Activated CD8-positive, alpha-beta T cell treated with anti-CD3 and anti-CD28 coated beads for 36 hours (primary cell): ENCODE data around the gene GRK4. TPM values are rescaled to one million over a fixed set of nuclear protein-coding genes. Genes with fewer than 3 reads are reported as not detected.
"Not testable (repeated sequence)": the region's sequence is repeated elsewhere in the genome, so short reads cannot be mapped to it uniquely, and the experiment has no call there.

Source experiments
- ATAC-seq: fragments of 200-7000 bp; cut with Tn5 transposase; one replicate; pipeline ENCODE4 v1.10.0; 2021; ENCODE audit warnings: mild to moderate bottlenecking, moderate library complexity
- CTCF ChIA-PET: fragments of 350-600 bp; sonication (Branson Sonifier 250); formaldehyde crosslinking; loops from one replicate; lab custom pipeline; 2021; ENCODE audit warnings: antibody characterized with exemption; lab: Charles Lee
- POLR2A ChIA-PET: fragments of 350-600 bp; sonication (Branson Sonifier 250); formaldehyde crosslinking; loops from one replicate; lab custom pipeline; 2021; ENCODE audit warnings: antibody characterized with exemption; lab: Charles Lee
- DNase-seq: peaks from one replicate; pipeline ENCODE4 v3.0.0-alpha.2; 2020
- H3K27ac Mint-ChIP-seq: one replicate; pipeline ENCODE4 v1.8.0; 2021; ENCODE audit warnings: mild to moderate bottlenecking, mixed read lengths
- H3K27me3 Mint-ChIP-seq: one replicate; pipeline ENCODE4 v1.8.0; 2021; ENCODE audit warnings: mixed read lengths
- H3K36me3 Mint-ChIP-seq: one replicate; pipeline ENCODE4 v1.8.0; 2021; ENCODE audit warnings: low read depth, mixed read lengths
- H3K4me1 Mint-ChIP-seq: one replicate; pipeline ENCODE4 v1.8.0; 2021; ENCODE audit warnings: low read depth, mixed read lengths
- H3K4me3 Mint-ChIP-seq: one replicate; pipeline ENCODE4 v1.8.0; 2021; ENCODE audit warnings: mild to moderate bottlenecking, moderate library complexity, mixed read lengths
- H3K9me3 Mint-ChIP-seq: one replicate; pipeline ENCODE4 v1.8.0; 2021; ENCODE audit warnings: mixed read lengths
- intact Hi-C: fragments of 100-400 bp; cut with micrococcal nuclease; formaldehyde crosslinking; loops from one replicate; pipeline ENCODE4 v1.10.0; 2022
- total RNA-seq, 2 experiments: library from RNA; stranded (reverse); gene quantifications; one replicate each; pipeline ENCODE4 v1.2.3, GENCODE V29; 2021
- TF ChIP-seq, protein P1 (sequence below): fragments of 200-600 bp; IDR thresholded peaks from one replicate; pipeline ENCODE4 v1.8.0; 2022; ENCODE audit warnings: antibody characterized with exemption, mild to moderate bottlenecking

GRK4 gene
- total RNA-seq, 2 experiments from 2014 or later, result 2.8 to 3.0 TPM

DNA sequence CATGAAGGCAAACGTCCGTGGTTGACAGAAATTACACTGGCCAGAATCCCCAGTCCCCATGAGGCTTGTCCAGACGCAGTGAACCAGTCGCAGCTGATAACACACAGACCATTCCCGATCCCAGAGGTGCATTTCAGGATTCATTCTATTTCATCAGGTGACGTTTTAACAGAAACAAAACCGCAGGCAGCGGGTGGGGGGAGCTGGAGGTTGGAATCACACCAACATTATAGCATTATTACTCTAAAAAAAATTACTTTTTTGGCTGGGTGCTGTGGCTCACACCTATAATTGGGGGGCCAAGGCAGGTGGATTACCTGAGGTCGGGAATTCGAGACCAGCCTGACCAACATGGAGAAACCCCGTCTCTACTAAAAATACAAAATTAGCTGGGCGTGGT lies 25.4 kb upstream of the GRK4 start:
- DNase-seq, result no peak
- Mint-ChIP-seq H3K4me1 (peaks cover 55% of the 10 kb centered on the region), H3K9me3 (no peaks in the 10 kb centered on the region), H3K27ac (peak overlapping the region; percentile 90), H3K4me3 (no peak overlapping the region), H3K36me3 (peaks cover 71% of the 10 kb centered on the region), H3K27me3 (no peaks in the 10 kb centered on the region)
- ATAC-seq, result no peak
- TF ChIP-seq, protein P1, sequence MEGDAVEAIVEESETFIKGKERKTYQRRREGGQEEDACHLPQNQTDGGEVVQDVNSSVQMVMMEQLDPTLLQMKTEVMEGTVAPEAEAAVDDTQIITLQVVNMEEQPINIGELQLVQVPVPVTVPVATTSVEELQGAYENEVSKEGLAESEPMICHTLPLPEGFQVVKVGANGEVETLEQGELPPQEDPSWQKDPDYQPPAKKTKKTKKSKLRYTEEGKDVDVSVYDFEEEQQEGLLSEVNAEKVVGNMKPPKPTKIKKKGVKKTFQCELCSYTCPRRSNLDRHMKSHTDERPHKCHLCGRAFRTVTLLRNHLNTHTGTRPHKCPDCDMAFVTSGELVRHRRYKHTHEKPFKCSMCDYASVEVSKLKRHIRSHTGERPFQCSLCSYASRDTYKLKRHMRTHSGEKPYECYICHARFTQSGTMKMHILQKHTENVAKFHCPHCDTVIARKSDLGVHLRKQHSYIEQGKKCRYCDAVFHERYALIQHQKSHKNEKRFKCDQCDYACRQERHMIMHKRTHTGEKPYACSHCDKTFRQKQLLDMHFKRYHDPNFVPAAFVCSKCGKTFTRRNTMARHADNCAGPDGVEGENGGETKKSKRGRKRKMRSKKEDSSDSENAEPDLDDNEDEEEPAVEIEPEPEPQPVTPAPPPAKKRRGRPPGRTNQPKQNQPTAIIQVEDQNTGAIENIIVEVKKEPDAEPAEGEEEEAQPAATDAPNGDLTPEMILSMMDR, result no peak
- ChIA-PET CTCF (interaction anchor here (1.5 to 6.2 kb wide), 2 partner anchors 15 to 176 kb away, joined by 3 to 59 read pairs; no protein-coding TSS in a partner anchor), POLR2A (interaction anchor here (1.2 to 7.6 kb wide), 4 partner anchors 12 to 167 kb away, joined by 4 to 121 read pairs (median 4); no protein-coding TSS in a partner anchor)
- intact Hi-C loops, result loop anchor here (2.0 to 5.0 kb wide), 4 partner anchors 25 to 191 kb away; partner anchors contain the start of genes GRK4 and NOP14

DNA sequence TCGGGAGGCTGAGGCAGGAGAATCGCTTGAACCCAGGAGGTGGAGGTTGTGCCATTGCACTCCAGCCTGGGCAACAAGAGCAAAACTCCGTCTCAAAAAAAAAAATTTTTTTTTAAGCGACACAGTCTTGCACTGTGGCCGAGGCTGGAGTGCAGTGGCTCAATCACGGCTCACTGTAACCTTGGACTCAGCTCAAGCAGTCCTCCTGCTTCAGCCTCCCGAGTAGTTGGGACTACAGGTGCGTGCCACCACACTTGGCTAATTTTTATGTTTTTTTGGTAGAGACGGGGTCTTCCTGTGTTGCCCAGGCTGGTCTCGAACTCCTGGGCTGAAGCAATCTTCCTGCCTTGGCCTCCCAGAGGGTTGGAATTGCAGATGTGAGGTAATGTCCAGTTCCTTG lies 25.0 kb upstream of the GRK4 start:
- not testable (repeated sequence) for ATAC-seq, H3K27ac Mint-ChIP-seq, H3K4me3 Mint-ChIP-seq, H3K9me3 Mint-ChIP-seq, DNase-seq, H3K27me3 Mint-ChIP-seq
- Mint-ChIP-seq H3K36me3 (peaks cover 69% of the 10 kb centered on the region), H3K4me1 (peaks cover 55% of the 10 kb centered on the region)
- POLR2A ChIA-PET, result interaction anchor here (1.4 to 7.6 kb wide), 2 partner anchors 12 to 24 kb away, joined by 5 to 121 read pairs; no protein-coding TSS in a partner anchor
- CTCF ChIA-PET, result interaction anchor here (1.5 to 6.2 kb wide), 2 partner anchors 15 to 176 kb away, joined by 3 to 59 read pairs; no protein-coding TSS in a partner anchor
- intact Hi-C loops, result loop anchor here (5.0 kb wide), 3 partner anchors 91 to 191 kb away; no protein-coding TSS in a partner anchor

DNA sequence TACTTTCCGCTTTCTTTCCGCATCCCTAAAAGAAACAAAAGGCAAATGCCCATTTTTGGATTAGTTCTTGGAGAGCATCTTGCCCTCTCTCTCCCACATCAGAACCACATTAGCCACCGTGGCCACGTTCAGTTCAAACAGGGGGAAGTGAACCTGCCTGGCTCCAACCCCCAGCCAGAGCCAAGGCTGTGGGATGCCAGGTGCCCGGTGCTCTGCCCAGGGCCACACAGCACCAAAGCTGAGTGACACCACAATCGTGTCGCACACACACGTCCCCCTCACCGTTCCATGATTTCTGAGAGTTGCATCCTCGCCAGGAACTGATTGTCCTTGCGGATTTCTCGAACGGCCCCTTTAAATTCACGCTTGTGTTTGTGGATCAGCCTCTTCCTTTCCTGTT lies 24.5 kb upstream of the GRK4 start:
- peaks cover 71% of the 10 kb centered on the region for H3K36me3 Mint-ChIP-seq
- DNase-seq (no peak), ATAC-seq (no peak)
- TF ChIP-seq, protein P1, result no peak
- H3K27ac Mint-ChIP-seq, result peak overlapping the region; percentile 64
- no peak overlapping the region for H3K4me3 Mint-ChIP-seq
- intact Hi-C loops, result loop anchor here (5.0 kb wide), 3 partner anchors 92 to 192 kb away; no protein-coding TSS in a partner anchor
- H3K4me1 Mint-ChIP-seq, result peaks cover 56% of the 10 kb centered on the region
- ChIA-PET POLR2A (interaction anchor here (1.4 to 7.6 kb wide), 2 partner anchors 11 to 24 kb away, joined by 5 to 121 read pairs; no protein-coding TSS in a partner anchor), CTCF (interaction anchor here (1.0 to 6.2 kb wide), 3 partner anchors 10 to 177 kb away, joined by 3 to 59 read pairs (median 4); no protein-coding TSS in a partner anchor)
- no peaks in the 10 kb centered on the region for H3K27me3 Mint-ChIP-seq
- no peaks in the 10 kb centered on the region for H3K9me3 Mint-ChIP-seq

DNA sequence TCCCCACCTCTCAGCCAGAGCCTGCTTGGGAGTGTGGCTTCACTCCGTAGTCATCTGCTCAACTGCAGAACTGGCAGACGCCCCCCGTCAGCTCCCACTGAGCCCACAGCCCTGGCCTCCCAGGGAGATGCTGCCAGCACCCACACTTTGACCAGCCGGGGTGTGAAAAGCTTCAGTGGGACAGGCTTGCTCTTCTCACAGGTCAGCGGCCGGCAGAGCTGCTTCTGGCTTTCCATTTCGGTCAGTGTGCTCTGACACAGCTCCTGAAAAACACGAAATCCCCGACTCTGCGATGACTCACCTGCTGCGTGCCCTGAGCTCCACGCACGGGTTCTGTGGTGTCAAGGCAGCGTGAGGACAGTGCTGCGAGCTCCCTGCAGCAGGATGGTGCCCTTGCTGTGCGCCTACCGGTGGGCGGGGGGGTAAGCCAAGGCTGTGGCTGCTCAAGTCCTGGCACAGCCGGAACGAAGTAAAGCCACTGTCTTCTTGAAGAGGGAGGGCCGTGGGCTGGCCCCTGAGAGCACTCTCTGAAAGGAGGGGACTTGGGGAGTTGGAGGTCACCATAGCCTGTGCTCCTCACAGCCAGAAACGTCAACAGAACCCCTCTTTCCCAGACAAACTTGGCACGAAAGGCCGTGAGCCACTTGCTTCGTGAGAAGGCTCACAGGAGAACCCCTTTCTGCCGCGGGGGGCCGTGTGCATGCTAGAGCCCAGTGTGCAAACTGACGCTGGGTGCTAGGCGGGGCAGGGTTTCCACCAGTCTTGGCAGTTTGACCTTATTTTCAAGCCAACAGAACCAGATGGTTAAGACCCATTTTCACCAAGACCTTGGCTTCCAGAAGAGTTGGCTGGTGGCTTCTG lies 23.8 kb upstream of the GRK4 start:
- Mint-ChIP-seq H3K27ac (peak overlapping the region; percentile 64), H3K27me3 (no peaks in the 10 kb centered on the region), H3K36me3 (peaks cover 73% of the 10 kb centered on the region), H3K9me3 (no peaks in the 10 kb centered on the region), H3K4me3 (no peak overlapping the region), H3K4me1 (peaks cover 60% of the 10 kb centered on the region)
- ChIA-PET POLR2A (interaction anchor here (1.4 to 7.6 kb wide), 2 partner anchors 10 to 23 kb away, joined by 5 to 121 read pairs; no protein-coding TSS in a partner anchor), CTCF (interaction anchor here (1.0 to 6.2 kb wide), 2 partner anchors 9 to 14 kb away, joined by 4 to 59 read pairs; no protein-coding TSS in a partner anchor)
- intact Hi-C loops, result loop anchor here (5.0 kb wide), 3 partner anchors 92 to 192 kb away; no protein-coding TSS in a partner anchor
- DNase-seq (peak; percentile 26), ATAC-seq (no peak)
- TF ChIP-seq, protein P1, result no peak
